ENCODE measurements around the gene TAL1.

The TAL1 gene

DNA sequence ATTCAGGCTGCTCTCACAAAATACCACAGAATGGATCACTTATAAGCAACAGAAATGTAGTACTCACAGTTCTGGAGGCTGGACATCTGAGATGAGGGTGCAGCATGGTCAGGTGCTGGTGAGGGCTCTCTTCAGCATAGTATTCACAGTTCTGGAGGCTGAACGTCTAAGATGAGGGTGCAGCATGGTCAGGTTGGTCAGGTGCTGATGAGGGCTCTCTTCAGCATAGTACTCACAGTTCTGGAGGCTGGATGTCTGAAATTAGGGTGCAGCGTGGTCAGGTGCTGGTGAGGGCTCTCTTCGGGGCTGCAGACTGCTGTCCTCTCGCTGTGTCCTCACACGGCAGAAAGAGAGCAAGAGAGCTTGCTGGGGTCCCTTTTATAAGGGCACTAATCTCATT lies 59.2 kb downstream of the TAL1 start:
- H3K79me2 ChIP-seq (ENCODE audit: insufficient read depth, low read length) = no peaks in the 10 kb centered on the region
- H3K36me3 ChIP-seq (ENCODE audit: insufficient read depth, low read length) = no peaks in the 10 kb centered on the region
- H3K4me1 ChIP-seq (ENCODE audit: insufficient read depth, low read length, poor library complexity, severe bottlenecking) = no peaks in the 10 kb centered on the region
- H4K20me1 ChIP-seq (ENCODE audit: insufficient read depth, low read length, poor library complexity, severe bottlenecking) = no peaks in the 10 kb centered on the region
- no peaks in the 10 kb centered on the region for H3F3A ChIP-seq (ENCODE audit: low read depth)
- H3K9ac ChIP-seq (ENCODE audit: low read depth, low read length, poor library complexity, severe bottlenecking) = no peak overlapping the region
- H3K9me2 ChIP-seq (replicated peaks; ENCODE audit: low read depth, low read length) = no peaks in the 10 kb centered on the region
- H3K4me3 ChIP-seq (ENCODE audit: low read length, poor library complexity, severe bottlenecking) = no peak overlapping the region
- H2AFZ ChIP-seq (ENCODE audit: low read length) = no peak overlapping the region
- H3K4me2 ChIP-seq (ENCODE audit: low read depth, low read length, poor library complexity, severe bottlenecking) = no peak overlapping the region
- no peaks in the 10 kb centered on the region for H3K27me3 ChIP-seq (ENCODE audit: insufficient read depth, low read length, poor library complexity, severe bottlenecking)
- TF ChIP-seq, protein P1, sequence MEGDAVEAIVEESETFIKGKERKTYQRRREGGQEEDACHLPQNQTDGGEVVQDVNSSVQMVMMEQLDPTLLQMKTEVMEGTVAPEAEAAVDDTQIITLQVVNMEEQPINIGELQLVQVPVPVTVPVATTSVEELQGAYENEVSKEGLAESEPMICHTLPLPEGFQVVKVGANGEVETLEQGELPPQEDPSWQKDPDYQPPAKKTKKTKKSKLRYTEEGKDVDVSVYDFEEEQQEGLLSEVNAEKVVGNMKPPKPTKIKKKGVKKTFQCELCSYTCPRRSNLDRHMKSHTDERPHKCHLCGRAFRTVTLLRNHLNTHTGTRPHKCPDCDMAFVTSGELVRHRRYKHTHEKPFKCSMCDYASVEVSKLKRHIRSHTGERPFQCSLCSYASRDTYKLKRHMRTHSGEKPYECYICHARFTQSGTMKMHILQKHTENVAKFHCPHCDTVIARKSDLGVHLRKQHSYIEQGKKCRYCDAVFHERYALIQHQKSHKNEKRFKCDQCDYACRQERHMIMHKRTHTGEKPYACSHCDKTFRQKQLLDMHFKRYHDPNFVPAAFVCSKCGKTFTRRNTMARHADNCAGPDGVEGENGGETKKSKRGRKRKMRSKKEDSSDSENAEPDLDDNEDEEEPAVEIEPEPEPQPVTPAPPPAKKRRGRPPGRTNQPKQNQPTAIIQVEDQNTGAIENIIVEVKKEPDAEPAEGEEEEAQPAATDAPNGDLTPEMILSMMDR (conservative IDR thresholded peaks at IDR 0.05; ENCODE audit: low read length) = no peak
- TF ChIP-seq EZH2phosphoT487 (IDR thresholded peaks at IDR 0.05; ENCODE audit: borderline replicate concordance) = no peak
- no peaks in the 10 kb centered on the region for H3K9me3 ChIP-seq (ENCODE audit: insufficient read depth, low read depth, low read length)
